ACHN (cell line): ENCODE measurements around the gene SNX15.

ENCODE experiments used
- DNase-seq: peaks from one replicate; pipeline ENCODE4 v3.0.0-alpha.2; 2015
- in situ Hi-C: cut with HindIII; loops from 2 replicates; pipeline ENCODE4 v1.10.0; 2017; ENCODE audit warnings: low sequenced_read_pairs, low pct_ligation_motif_present, low pct_unique_long_range_greater_than_20kb

Gene SNX15

DNA sequence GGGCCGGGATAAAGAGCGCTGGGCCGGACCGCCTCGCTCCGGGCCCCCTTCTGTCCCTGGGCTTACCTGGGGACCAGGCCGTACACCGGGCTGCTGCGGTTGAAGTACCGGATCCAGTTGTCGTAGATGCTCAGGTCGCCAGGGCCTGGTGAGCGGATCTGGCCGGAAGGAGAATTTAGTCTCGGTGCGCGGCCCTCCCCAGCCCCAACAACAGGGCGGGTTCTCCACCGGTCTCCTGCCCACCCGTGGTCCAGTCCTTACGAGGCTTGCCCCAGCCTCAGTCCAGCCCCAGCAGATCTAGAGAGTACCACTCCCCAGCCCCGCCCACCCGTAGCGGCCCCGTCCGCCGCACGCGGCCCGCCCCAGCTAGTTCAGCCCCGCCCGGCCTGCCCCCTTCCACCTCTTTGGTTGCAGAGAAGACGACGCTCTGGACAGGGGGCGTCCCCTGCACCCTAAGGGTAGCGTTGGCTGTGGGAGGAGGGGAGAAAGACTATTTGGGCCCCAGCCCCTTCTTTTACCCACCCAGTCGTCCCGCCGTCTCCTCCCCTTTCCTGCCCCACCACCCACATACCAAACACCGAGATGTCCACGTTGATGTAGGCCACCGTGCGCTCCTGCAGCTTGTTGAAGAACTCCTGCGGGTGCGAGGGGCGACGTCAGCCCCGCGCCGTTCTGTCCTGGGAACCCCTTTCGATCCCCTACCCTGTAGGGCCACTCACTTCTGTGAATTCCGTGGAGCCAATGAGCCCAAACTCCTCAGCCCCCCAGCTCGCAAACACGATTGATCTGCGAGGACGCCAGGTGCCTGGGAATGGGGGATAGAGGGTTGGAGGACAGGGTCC is 20.6 kb downstream of the SNX15 start:
- in situ Hi-C loops: no loop called here
- DNase-seq: no peak

DNA sequence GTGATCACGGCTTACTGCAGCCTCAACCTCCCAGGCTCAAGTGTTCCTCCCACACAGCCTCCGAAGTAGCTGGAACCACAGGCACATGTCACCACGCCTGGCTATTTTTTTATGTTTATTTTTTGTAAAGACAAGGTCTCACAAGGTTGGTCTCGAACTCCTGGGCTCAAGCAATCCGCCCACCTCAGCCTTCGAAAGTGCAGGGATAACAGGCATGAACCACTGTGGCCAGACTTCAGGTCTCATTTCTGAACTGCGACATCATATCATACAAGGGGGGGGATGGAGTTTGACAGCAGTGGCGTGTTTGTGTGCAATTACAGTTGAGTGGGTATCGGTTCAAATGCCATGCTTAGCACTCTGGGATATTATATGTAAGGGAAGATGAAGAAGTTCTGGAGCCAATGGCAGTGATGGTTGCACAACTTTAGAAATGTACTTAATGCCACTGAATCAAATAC is 24.2 kb downstream of the SNX15 start:
- no peak for DNase-seq
- in situ Hi-C loops: no loop called here

DNA sequence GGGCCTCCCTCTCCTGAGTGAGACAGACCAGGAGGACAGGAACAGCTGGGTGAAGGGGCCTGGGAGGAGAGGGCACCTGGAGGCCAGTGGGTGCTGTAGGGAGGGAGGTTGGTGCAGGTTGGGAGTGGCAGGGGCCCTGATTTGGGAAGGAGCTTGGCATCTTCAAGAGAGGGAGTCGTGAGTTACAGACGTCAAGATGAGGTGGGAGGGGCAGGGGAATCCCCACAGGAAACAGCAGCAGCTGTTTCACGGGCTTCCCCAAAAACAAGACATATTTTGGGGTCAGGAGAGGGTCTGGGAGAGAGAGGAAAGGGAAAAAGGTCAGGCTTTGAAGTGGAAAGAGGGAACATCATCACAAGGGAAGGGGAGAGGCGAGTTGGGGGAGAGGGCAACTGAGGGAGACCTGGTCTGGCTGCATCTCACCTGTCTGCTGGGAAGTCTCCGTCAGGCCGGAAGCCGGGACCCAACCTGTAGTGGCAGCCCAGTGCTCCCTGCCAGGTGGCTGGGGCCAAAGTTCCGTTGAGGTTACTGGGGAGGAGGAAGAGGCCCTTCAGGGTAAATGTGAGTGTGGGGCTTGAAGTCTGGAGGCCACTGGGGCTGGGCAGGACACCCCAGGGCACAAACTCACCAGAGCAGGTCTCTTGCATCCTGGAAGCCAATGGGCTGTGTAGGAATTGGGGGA is 26.7 kb downstream of the SNX15 start:
- no peak for DNase-seq
- in situ Hi-C loops: no loop called here

DNA sequence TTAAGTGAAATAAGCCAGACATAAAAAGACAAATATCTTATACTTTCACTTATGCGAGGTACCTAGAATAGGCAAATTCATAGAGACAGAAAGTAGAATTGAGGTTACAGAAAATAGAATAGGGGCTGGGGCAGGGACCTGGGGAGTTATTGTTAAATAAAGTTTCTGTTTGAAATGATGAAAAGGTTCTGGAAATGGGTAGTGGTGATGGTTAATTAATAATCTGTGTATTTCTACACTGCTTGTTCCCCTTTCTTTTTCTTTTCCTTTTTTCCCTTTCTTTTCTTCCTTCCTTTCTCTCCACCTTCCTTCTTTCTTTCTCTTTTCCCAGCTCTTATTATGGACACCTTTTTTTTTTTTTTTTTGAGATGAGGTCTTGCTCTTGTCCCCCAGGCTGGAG is 28.3 kb downstream of the SNX15 start:
- DNase-seq: no peak
- in situ Hi-C loops: no loop called here

DNA sequence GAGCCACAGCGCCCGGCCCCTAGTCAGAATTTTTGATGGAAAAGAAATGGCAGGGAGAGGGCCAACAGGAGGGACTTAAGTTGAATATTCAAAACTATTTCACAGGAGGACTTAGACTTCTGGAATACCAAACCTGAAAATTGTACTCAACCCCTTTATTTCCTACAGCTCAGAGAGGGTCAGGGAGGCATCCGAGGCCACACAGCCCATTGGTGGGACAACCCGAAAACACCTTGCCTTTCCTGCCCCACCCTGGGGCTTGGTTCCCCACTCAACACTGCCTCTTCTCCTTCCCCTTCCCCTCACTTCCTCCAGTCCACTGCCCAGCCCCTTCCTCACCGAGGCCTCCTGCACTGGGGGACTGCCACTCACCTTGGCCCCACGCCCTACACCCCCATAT is 29.8 kb downstream of the SNX15 start:
- no peak for DNase-seq
- in situ Hi-C loops: no loop called here

DNA sequence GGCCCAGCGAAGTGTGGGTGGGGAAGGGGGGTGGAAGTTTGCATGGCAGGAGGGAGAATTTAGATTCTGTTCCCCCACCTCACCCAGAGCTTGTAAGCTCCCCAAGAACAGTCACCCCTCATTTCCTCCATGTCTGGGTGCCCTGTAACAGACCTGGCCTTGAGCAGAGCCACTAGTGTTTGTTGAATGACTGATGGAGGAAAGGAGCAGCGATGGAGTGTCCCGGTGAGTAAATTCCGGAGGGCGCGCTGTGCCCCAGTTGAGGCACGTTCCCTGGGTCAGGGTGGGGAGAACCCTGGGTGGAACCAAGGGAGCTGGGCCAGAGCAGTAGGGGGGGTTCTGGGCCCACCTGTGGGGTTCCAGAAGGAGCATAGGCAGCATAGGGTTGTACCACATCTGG is 30.3 kb downstream of the SNX15 start:
- DNase-seq: no peak
- in situ Hi-C loops: no loop called here

DNA sequence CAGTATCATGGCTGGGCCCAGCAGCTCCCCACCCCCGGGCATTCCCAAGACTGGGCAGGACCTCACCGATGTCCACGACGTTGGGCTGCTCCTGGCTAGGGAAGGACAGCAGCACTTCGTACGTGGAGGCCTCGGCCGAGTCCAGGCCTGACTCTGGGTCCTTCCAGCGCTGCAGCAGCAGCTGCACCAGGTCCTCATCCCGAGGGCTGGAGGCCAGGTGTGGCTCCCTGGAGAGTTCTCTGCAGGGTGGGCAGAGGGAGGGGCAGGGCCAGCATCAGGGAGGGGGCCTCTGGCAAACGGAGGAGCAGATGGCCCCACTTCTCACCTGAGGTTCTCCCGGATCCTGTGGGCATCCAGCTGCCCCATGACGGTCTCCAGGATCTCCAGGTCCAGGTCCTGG is 30.8 kb downstream of the SNX15 start:
- no peak for DNase-seq
- in situ Hi-C loops: no loop called here

DNA sequence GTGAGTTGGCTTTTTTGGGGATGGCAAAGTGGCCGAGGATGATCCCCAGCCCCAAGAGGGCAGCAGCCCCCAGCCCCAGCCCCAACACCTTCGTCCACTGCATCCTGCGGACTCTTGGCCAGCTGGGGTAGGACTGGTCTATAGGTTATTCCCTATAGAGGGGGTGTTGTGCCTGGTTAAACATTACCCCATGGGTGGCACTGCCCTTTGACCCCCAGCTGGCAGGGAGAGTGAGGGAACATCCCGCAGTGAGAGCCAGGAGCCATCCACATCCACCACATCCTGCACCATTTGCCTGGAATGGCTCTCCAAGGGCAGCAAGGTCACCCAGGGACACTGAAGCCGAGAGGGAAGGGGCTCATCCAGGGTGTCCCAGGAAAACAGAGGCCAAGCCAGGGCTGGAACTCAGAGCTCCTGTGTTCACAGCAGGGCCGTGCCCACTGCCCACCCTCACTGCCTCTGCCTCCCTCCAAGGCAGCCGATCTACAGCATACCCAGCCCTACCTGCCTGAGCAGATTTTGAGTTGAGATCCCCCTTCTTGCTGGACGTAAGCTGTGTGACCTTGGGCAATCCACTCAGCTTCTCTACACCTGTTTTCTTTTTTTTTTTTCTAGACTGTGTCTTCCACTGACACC is 31.3 kb downstream of the SNX15 start, which contains the start of gene NAALADL1:
Gene NAALADL1, minus strand, starts transcription at position 135 of the 636 bp plus-strand sequence. Its CDS starts 32 bp downstream, at position 103.
- DNase-seq: no peak
- in situ Hi-C loops: no loop called here

DNA sequence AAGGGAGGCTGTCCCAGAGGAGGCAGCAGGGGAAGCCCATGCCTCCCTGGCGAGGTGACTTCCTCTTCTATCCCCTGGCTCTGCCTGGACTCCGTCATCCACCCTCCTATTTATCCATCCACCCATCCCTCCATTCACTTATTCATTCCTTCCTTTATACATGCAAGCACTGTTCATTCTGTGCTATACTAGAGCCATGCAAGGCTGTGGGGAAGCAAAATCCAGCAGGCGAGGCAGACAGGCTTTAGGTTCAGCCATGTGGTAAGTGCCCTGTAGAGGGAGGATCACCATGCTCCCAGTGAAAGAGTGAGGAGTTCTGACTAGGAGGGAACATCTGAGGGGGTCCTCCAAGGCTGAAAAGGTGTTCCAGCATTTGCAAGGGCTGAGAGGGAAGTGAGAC is 32.3 kb downstream of the SNX15 start:
- in situ Hi-C loops: no loop called here
- no peak for DNase-seq

DNA sequence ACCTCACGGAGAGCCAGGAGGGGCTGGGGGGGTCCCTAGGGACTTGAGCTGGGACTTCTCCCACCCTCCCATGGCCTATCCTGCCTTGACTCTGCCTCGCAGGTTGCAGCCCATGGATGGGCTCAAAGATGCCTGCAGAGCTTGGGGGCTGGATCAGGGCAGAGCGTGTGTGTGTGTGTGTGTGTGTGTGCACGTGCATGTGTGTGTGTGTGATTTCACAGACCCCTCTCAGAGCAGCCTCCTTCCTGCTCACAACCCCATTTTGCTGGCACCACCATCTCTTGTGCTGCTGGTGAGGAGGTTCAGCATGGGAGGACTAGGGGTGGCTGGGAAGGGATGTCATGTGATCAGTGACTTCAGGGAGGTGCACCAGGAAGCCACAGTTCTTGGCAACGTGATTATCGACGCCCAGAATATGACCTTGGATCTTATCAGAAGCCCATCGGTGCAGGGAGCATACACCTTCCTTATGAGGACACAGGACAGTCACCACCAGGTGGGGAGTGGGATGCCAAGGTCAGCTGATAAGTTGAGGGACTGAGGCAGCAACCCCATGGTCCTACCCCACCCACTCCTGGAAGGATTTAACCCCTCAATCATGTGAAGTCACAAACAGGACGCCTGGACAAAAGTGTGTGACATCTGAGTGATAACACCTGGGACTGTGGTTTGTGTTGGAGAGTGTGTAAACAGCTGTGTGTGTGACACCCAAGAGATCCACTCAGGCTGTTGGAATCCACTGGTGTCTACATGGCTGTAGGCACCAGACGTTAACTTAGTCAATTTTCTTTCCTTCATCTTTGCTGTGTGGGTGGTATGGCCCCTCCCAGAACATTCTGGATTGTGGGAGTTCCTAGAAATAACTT is 33.0 kb downstream of the SNX15 start:
- in situ Hi-C loops: no loop called here
- no peak for DNase-seq

DNA sequence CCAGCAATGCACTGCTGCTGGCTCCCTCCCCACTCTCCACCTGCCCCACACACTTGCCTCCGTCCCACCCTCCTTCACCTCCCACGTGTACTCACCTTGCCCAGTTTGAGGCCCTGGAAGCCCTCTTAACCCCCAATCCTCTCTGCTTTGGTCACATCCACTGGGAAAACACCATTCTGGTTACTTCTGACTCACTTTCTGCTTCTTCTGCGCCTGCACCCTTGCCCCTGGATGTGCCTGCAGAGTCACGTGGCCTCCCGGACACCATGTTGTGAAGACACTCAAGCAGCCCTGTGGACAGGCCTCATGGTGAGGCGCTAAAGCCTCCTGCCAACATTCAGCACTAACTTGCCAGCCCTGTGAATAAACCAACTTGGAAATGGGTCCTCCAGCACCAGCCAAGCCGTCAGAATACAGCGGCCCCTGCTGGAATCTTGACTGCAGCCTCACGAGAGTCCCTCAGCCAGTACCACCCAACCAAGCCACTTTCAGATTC is 33.7 kb downstream of the SNX15 start:
- DNase-seq: no peak
- in situ Hi-C loops: no loop called here

DNA sequence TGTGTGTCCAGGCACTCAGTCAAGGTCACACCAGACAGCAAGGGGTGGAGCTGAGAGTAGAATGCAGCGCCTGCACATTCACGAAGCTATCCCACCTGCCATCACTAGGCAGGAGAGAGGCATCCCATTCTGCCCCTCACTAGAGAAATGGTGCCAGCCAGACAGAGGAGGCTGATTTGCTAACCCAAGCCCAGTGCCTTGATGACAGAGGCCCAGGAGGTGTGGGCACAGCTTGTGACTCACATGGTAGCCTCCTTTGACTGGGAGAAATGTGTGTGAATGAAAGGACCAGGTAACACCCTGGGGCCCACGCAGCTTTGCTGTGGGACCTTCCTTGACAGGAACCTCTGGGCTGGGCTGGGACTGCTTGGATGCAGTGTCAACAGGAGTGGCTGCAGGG is 36.3 kb downstream of the SNX15 start:
- DNase-seq: no peak
- in situ Hi-C loops: no loop called here

DNA sequence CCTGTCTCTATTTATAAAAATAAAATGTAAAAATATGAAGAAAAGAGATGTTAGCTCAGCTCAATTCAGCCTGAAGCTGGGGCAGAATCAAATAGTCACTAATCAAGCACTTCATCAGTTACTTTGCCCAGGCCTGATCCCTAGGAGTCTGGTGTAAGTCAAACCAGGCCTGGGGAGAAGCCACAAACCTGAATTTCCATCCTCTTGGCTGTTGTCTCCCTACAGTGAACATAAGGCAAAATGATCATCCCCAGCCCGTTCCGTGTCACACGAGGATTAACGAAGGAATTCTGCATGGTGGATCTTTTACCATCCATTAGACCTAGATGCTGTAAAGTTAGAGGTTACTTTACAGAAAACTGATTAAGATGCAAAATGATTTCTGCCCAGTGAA is 37.6 kb downstream of the SNX15 start:
- DNase-seq: no peak
- in situ Hi-C loops: no loop called here

DNA sequence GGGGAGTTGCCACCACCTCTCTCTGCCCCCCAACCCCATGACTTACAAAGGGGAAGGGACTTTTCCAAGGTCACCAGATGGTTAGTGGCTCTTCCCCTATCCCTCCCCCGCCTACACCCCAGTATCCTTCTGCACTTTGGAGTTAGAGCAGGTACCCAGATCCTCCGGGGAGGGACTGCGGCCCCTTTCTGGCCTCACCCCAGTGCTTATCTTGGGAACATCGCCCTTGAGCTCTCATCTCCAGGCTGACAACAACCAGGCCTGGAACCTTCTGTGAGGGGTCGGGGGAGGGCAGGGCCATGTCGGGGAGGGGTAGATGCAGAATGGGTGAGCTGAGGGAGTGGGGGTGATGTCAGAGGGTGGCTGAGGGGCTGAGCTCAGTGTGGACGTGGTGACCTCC is 38.6 kb downstream of the SNX15 start:
- DNase-seq: no peak
- in situ Hi-C loops: no loop called here

DNA sequence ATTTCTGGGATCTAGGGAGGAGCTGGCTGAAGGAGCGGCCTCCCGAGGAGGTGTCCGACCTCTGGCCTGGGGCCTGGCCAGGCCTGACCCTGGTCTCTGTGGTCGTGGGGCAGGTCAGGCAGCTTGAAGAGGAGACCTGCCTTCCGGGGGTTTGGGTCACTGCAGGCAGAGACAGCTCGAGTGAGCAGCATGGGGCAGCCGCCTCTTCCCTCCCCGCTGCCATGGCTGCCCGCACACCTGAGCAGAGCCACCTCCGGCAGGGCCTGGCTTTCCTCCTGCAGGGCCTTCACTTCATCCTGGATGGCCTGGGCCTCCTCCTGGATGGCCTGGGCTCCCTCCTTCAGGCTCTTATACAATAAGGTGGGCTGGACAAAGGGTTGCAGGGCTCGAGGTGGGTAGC is 39.1 kb downstream of the SNX15 start:
- no peak for DNase-seq
- in situ Hi-C loops: no loop called here

DNA sequence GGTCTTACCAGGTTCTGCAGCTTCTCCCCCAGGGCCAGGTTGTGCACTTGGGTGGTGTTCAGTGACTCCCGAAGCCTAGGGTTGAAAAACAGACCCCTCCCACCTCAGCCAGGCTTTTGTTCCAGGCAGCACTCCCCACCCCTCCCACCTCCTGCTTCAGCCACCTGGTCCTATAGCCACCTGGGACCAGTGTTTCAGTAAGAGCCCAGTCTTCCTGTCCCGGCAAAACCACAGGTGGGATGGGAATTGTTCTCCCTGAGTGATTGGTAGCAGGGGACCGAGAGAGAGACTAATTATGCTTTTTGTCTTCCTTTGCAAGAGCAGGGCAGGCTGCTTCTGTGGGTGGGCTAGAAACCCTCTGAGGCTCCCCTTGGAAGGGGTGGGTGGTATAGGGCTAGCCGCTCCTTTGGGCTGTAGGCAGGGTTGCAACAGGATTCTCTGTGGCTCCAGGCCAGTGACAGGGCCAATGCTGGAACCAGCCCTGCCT is 39.6 kb downstream of the SNX15 start:
- in situ Hi-C loops: no loop called here
- DNase-seq: no peak

DNA sequence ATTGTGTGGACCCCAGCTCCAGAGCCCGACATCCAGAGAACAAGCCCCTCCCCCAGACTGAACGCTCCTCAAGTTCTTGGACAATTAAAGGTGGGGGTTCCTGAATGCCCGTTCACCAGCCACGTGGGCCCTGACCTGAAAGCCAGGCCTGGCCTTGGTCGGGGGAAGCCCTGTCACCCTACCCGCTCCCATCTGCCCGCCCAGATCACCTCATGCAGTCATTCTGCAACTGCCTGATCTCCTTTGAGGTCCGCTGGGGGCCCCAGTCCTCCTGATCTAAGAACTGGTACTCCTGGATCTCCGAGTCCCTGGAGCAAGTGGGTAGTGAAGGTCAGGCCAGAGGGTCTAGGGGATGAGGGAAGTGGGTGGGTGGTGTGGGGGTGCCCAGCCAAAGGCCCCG is 40.2 kb downstream of the SNX15 start:
- DNase-seq: no peak
- in situ Hi-C loops: no loop called here

DNA sequence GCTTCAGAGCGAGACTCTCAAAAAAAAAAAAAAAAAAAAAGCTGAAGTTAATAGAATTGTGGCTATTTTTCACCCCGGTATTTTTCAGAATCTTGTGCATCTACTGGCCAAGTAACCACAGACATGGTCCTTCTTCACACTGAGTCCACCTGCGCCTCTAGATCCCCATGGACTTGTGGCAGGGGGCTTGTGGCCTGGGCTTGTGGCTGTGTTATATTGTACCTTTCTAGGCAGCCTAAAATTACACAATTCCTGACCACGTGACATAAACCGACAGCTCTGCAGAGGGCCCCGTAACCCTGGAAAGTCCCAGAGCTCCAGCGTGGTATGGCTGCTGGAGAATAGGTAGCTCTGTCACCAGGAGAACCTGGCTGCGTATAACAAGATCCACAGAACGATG is 42.0 kb downstream of the SNX15 start:
- in situ Hi-C loops: no loop called here
- DNase-seq: no peak
